IMR-90 (cell line): ENCODE data around the gene FRY. TPM values are rescaled to one million over a fixed set of nuclear protein-coding genes. Genes with fewer than 3 reads are reported as not detected.

Experiments used
- ATAC-seq: fragments of 200-7000 bp; cut with Tn5 transposase; 2 replicates; pipeline ENCODE4 v1.9.1; 2020; ENCODE audit warnings: low read depth, mild to moderate bottlenecking, moderate library complexity
- BruUV-seq: library from RNA; stranded (reverse); fragments of 400-500 nt; replicated peaks from 2 replicates; lab custom pipeline; 2021; lab: Mats Ljungman, UMichigan
- CTCF ChIA-PET: fragments of 300-600 bp; formaldehyde crosslinking; extraction: SDS; loops from one replicate; lab custom pipeline; 2021; ENCODE audit warnings: antibody characterized with exemption; lab: Yijun Ruan, JAX
- POLR2A ChIA-PET: fragments of 300-600 bp; sonication (Branson Sonifier 250); formaldehyde crosslinking; loops from one replicate; lab custom pipeline; 2022; ENCODE audit warnings: antibody characterized with exemption; ENCODE audit not compliant: unreplicated experiment; lab: Charles Lee
- DNase-seq: peaks from one replicate; pipeline ENCODE4 v3.0.0; 2013
- H2AFZ ChIP-seq: replicated peaks from 2 replicates; pipeline ENCODE3; 2013; ENCODE audit warnings: low read length, mild to moderate bottlenecking; ENCODE audit not compliant: poor library complexity
- H2AK5ac ChIP-seq: 2 replicates; pipeline ENCODE4 v1.6.1; 2013; ENCODE audit warnings: low read depth, low read length, inconsistent platforms
- H2AK9ac ChIP-seq: replicated peaks from 2 replicates; pipeline ENCODE3; 2013; ENCODE audit warnings: mild to moderate bottlenecking, low read depth, low read length, moderate library complexity; ENCODE audit not compliant: poor library complexity
- H2BK120ac ChIP-seq: 2 replicates; pipeline ENCODE4 v1.6.1; 2013; ENCODE audit warnings: low read depth, low read length, inconsistent platforms
- H2BK15ac ChIP-seq: 3 replicates; pipeline ENCODE4 v1.6.1; 2013; ENCODE audit warnings: low read depth, low read length, inconsistent platforms
- H2BK20ac ChIP-seq: 2 replicates; pipeline ENCODE4 v1.6.1; 2013; ENCODE audit warnings: low read depth, mild to moderate bottlenecking, inconsistent platforms, low read length, moderate library complexity
- H2BK5ac ChIP-seq: 2 replicates; pipeline ENCODE4 v1.6.1; 2013; ENCODE audit warnings: mild to moderate bottlenecking, low read depth, low read length, inconsistent platforms; ENCODE audit not compliant: poor library complexity, severe bottlenecking
- H3K14ac ChIP-seq: replicated peaks from 2 replicates; pipeline ENCODE4 v1.6.1; 2013; ENCODE audit warnings: low read depth, low read length, inconsistent platforms
- H3K18ac ChIP-seq: 2 replicates; pipeline ENCODE4 v1.6.1; 2013; ENCODE audit warnings: low read depth, low read length, control low read depth
- H3K23ac ChIP-seq: 2 replicates; pipeline ENCODE4 v1.6.1; 2013; ENCODE audit warnings: low read depth, low read length, inconsistent platforms
- H3K27ac ChIP-seq: 2 replicates; pipeline ENCODE4 v1.5.1; 2013; ENCODE audit warnings: mild to moderate bottlenecking, control low read depth, low read length; ENCODE audit not compliant: insufficient read depth
- H3K27me3 ChIP-seq: 2 replicates; pipeline ENCODE4 v1.6.1; 2013; ENCODE audit warnings: low read length; ENCODE audit not compliant: control insufficient read depth, insufficient read depth
- H3K36me3 ChIP-seq: 2 replicates; pipeline ENCODE4 v1.6.1; 2013; ENCODE audit warnings: low read length, mixed read lengths; ENCODE audit not compliant: control insufficient read depth, insufficient read depth
- H3K4ac ChIP-seq: 2 replicates; pipeline ENCODE4 v1.6.1; 2013; ENCODE audit warnings: low read depth, low read length, inconsistent platforms
- H3K4me1 ChIP-seq: 2 replicates; pipeline ENCODE4 v1.6.1; 2013; ENCODE audit warnings: low read length, mixed read lengths; ENCODE audit not compliant: control insufficient read depth, insufficient read depth
- H3K4me2 ChIP-seq: 2 replicates; pipeline ENCODE4 v1.6.1; 2013; ENCODE audit warnings: low read depth, mild to moderate bottlenecking, control low read depth, low read length, moderate library complexity
- H3K4me3 ChIP-seq: 2 replicates; pipeline ENCODE4 v1.5.1; 2013; ENCODE audit warnings: low read depth, mild to moderate bottlenecking, control low read depth, low read length, moderate library complexity; ENCODE audit not compliant: insufficient read depth
- H3K56ac ChIP-seq: 2 replicates; pipeline ENCODE4 v1.6.1; 2013; ENCODE audit warnings: low read length, inconsistent platforms; ENCODE audit not compliant: insufficient read depth; ENCODE audit errors: extremely low read depth
- H3K79me1 ChIP-seq, 2 experiments: 2 replicates each; pipeline ENCODE4 v1.6.1; 2013; ENCODE audit warnings: low read length in 2 of 2, inconsistent platforms in 1 of 2, low read depth in 1 of 2
- H3K9ac ChIP-seq: 2 replicates; pipeline ENCODE4 v1.6.1; 2013; ENCODE audit warnings: low read depth, low read length, control low read depth
- H3K9me1 ChIP-seq: 2 replicates; pipeline ENCODE4 v1.6.1; 2013; ENCODE audit warnings: low read length, inconsistent platforms; ENCODE audit not compliant: insufficient read depth
- H3K9me3 ChIP-seq: 2 replicates; pipeline ENCODE4 v1.6.1; 2013; ENCODE audit warnings: low read length; ENCODE audit not compliant: control insufficient read depth, insufficient read depth
- H4K20me1 ChIP-seq: 2 replicates; pipeline ENCODE4 v1.6.1; 2013; ENCODE audit warnings: low read length, inconsistent platforms; ENCODE audit not compliant: insufficient read depth
- H4K5ac ChIP-seq: 2 replicates; pipeline ENCODE4 v1.6.1; 2013; ENCODE audit warnings: mild to moderate bottlenecking, low read depth, low read length, control low read depth
- H4K8ac ChIP-seq, 2 experiments: 2 replicates each; pipeline ENCODE4 v1.6.1; 2013; ENCODE audit warnings: low read depth in 2 of 2, low read length in 2 of 2, control low read depth in 1 of 2, inconsistent platforms in 1 of 2
- H4K91ac ChIP-seq: 2 replicates; pipeline ENCODE4 v1.6.1; 2013; ENCODE audit warnings: low read depth, low read length, inconsistent platforms; ENCODE audit not compliant: insufficient read depth
- BHLHE40 ChIP-seq: fragments of 150-350 bp; IDR thresholded peaks from 2 replicates; pipeline ENCODE4 v1.6.1; 2016; ENCODE audit warnings: mild to moderate bottlenecking, low read depth, low read length
- CEBPB ChIP-seq: IDR thresholded peaks from 2 replicates; pipeline ENCODE4 v1.6.1; 2012; ENCODE audit warnings: low read depth, low read length, improper control_type of control experiment
- CHD1 ChIP-seq: IDR thresholded peaks from 2 replicates; pipeline ENCODE4 v1.6.1; 2012; ENCODE audit warnings: low read depth, low read length, improper control_type of control experiment
- FOS ChIP-seq: fragments of 150-350 bp; IDR thresholded peaks from 2 replicates; pipeline ENCODE4 v1.6.1; 2016; ENCODE audit warnings: low read depth, low read length
- MAFK ChIP-seq: IDR thresholded peaks from 2 replicates; pipeline ENCODE4 v1.6.1; 2012; ENCODE audit warnings: low read depth, low read length, improper control_type of control experiment
- MAZ ChIP-seq: IDR thresholded peaks from 2 replicates; pipeline ENCODE4 v1.6.1; 2012; ENCODE audit warnings: low read depth, mild to moderate bottlenecking, low read length, improper control_type of control experiment, moderate library complexity, borderline replicate concordance
- NFE2L2 ChIP-seq: fragments of 150-350 bp; IDR thresholded peaks from 2 replicates; pipeline ENCODE4 v1.6.1; 2016; ENCODE audit warnings: low read depth, mild to moderate bottlenecking, low read length
- POLR2A ChIP-seq: IDR thresholded peaks from 2 replicates; pipeline ENCODE4 v1.6.1; 2012; ENCODE audit warnings: mild to moderate bottlenecking, low read depth, low read length
- RAD21 ChIP-seq: IDR thresholded peaks from 2 replicates; pipeline ENCODE4 v1.6.1; 2012; ENCODE audit warnings: low read length, improper control_type of control experiment
- RCOR1 ChIP-seq: IDR thresholded peaks from 2 replicates; pipeline ENCODE4 v1.6.1; 2012; ENCODE audit warnings: mild to moderate bottlenecking, low read length, improper control_type of control experiment; ENCODE audit not compliant: insufficient replicate concordance
- RFX5 ChIP-seq: IDR thresholded peaks from 2 replicates; pipeline ENCODE4 v1.8.0; 2012; ENCODE audit warnings: low read depth, mild to moderate bottlenecking, low read length, moderate library complexity
- SMC3 ChIP-seq: fragments of 150-350 bp; IDR thresholded peaks from 2 replicates; pipeline ENCODE4 v1.6.1; 2016; ENCODE audit warnings: low read depth, mild to moderate bottlenecking, antibody characterized with exemption, low read length, moderate library complexity
- WGBS, 2 experiments: methylation state at CpG; one replicate each; pipeline versions ENCODE4 v1.1.5 to v1.1.7; 2013; ENCODE audit warnings: missing lambda C conversion rate in 2 of 2; ENCODE audit not compliant: insufficient read length in 1 of 2; ENCODE audit errors: extremely low coverage in 2 of 2; 5-methylcytosine and 5-hydroxymethylcytosine counted together
- dilution Hi-C: fragments of 300-500 bp; cut with HindIII; formaldehyde crosslinking; loops from one replicate; pipeline ENCODE4 v1.14.3; 2018; ENCODE audit warnings: low sequenced_read_pairs; ENCODE audit not compliant: unreplicated experiment
- in situ Hi-C: fragments of 300-500 bp; cut with MboI; formaldehyde crosslinking; loops from 3 replicates; pipeline ENCODE4 v1.14.3; 2019; ENCODE audit warnings: low sequenced_read_pairs, inconsistent platforms, mixed read lengths
- intact Hi-C: fragments of 100-400 bp; cut with micrococcal nuclease; formaldehyde crosslinking; loops from 2 replicates; pipeline ENCODE4 v1.10.0; 2022
- polyA plus RNA-seq, 3 experiments: library from polyadenylated mRNA; depleted of rRNA; stranded (reverse); fragments of >200 nt; gene quantifications; 2 replicates each; pipeline ENCODE4 v1.2.3, GENCODE V29; 2012; ENCODE audit warnings: low replicate concordance in 1 of 3
- total RNA-seq: library from RNA; depleted of rRNA; stranded (reverse); fragments of >200 nt; gene quantifications from 2 replicates; pipeline ENCODE4 v1.2.3, GENCODE V29; 2012
- TF ChIP-seq, protein P1 (sequence below): conservative IDR thresholded peaks from 2 replicates; pipeline ENCODE4 v1.5.1; 2012; ENCODE audit warnings: mild to moderate bottlenecking, low read depth, low read length, improper control_type of control experiment
- TF ChIP-seq, protein P2 (sequence below): fragments of 150-350 bp; IDR thresholded peaks from 2 replicates; pipeline ENCODE4 v1.6.1; 2016; ENCODE audit warnings: low read depth, mild to moderate bottlenecking, low read length, moderate library complexity, borderline replicate concordance
- TF ChIP-seq, protein P3 (sequence below): fragments of 150-350 bp; IDR thresholded peaks from 2 replicates; pipeline ENCODE4 v1.6.1; 2017; ENCODE audit warnings: mild to moderate bottlenecking, antibody characterized with exemption, low read length, low read depth

FRY gene
- total and polyA plus RNA-seq, 2 of the 4 experiments (the other 2 are of a cell fraction) = 3.0 to 4.8 TPM

DNA sequence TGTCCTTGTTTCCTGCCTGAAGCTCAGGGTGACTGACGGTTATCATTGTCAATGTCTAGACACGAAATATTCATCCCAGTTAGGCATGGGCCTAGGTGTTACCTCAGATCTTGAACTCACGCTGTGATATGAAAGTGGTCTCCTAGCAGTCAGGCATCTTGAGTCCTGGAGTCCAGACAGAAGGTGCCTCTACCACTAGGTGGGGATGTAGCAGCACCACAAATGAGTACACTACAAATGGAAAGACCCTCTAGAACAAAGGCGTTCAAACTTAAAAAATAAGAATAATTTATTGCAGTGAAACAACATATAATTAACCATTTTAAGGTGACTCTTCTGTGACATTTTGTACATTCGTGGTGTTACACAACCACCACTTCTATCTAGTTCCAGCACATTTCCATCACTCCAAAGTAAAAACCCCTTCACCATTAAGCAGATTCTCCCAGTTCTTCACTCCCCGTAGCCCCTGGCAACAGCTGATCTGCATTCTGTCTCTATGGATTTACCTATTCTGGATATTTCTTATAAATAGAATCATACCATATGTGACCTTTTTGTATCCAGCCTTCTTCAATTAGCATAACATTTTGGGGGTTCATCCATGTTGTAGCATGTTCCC, 11.9 kb upstream of the FRY start:
- 0 out of 3 replicates have a peak overlapping the region, but pooled peaks have one; percentile 72 for H2BK15ac ChIP-seq
- ChIA-PET CTCF (interaction anchor here (0.5 to 1.0 kb wide), 3 partner anchors 18 to 401 kb away, joined by 3 read pairs; no protein-coding TSS in a partner anchor), POLR2A (no interaction called here)
- H3K4me1 ChIP-seq = peaks cover 5% of the 10 kb centered on the region; the same call in 1 of the 2 replicates
- H4K91ac ChIP-seq = no peak overlapping the region
- in situ Hi-C loops = loop anchor here (5.0 to 10.0 kb wide), 2 partner anchors 293 to 555 kb away; no protein-coding TSS in a partner anchor
- WGBS, 2 experiments = no CpG with 5 or more reads among the region's 6 CpGs
- no peak overlapping the region for H4K5ac ChIP-seq
- H3K9me3 ChIP-seq = no peaks in the 10 kb centered on the region
- no peak overlapping the region for H3K4me3 ChIP-seq
- H3K27me3 ChIP-seq = peaks cover 1% of the 10 kb centered on the region; the same call in 1 of the 2 replicates
- no peak overlapping the region for H3K14ac ChIP-seq
- intact Hi-C loops = loop anchor here (1.0 to 5.0 kb wide), 4 partner anchors 109 to 562 kb away; no protein-coding TSS in a partner anchor
- BruUV-seq = no TSS peak
- peak overlapping the region; percentile 95; the same call in 1 of the 2 replicates for H2AK5ac ChIP-seq
- H4K20me1 ChIP-seq = no peaks in the 10 kb centered on the region
- no peak overlapping the region for H2AK9ac ChIP-seq
- no peak overlapping the region for H3K18ac ChIP-seq
- peak overlapping the region; percentile 59; the same call in 1 of the 2 replicates for H2BK120ac ChIP-seq
- no peak overlapping the region for H3K23ac ChIP-seq
- H3K9ac ChIP-seq = no peak overlapping the region
- no peaks in the 10 kb centered on the region for H3K36me3 ChIP-seq
- ATAC-seq (peak; percentile 87), DNase-seq (peak; percentile 81)
- H4K8ac ChIP-seq = peak overlapping the region in 1 of 2 experiments; percentile 79; a peak in 2 of 4 replicates
- dilution Hi-C loops = no loop called here
- H3K27ac ChIP-seq = no peak overlapping the region
- peak overlapping the region; percentile 57 for H2AFZ ChIP-seq
- no peak overlapping the region for H2BK5ac ChIP-seq
- peak overlapping the region; percentile 51; the same call in 1 of the 2 replicates for H3K4ac ChIP-seq
- peaks cover 6% of the 10 kb centered on the region for H3K9me1 ChIP-seq
- no peak overlapping the region for H3K56ac ChIP-seq
- H3K4me2 ChIP-seq = no peak overlapping the region
- H3K79me1 ChIP-seq = no peaks in the 10 kb centered on the region
- peak overlapping the region; percentile 92; the same call in 1 of the 2 replicates for H2BK20ac ChIP-seq
- TF ChIP-seq CHD1 = no peak
- TF ChIP-seq, protein P1, sequence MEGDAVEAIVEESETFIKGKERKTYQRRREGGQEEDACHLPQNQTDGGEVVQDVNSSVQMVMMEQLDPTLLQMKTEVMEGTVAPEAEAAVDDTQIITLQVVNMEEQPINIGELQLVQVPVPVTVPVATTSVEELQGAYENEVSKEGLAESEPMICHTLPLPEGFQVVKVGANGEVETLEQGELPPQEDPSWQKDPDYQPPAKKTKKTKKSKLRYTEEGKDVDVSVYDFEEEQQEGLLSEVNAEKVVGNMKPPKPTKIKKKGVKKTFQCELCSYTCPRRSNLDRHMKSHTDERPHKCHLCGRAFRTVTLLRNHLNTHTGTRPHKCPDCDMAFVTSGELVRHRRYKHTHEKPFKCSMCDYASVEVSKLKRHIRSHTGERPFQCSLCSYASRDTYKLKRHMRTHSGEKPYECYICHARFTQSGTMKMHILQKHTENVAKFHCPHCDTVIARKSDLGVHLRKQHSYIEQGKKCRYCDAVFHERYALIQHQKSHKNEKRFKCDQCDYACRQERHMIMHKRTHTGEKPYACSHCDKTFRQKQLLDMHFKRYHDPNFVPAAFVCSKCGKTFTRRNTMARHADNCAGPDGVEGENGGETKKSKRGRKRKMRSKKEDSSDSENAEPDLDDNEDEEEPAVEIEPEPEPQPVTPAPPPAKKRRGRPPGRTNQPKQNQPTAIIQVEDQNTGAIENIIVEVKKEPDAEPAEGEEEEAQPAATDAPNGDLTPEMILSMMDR = peak; percentile 84
- no peak for TF ChIP-seq NFE2L2
- TF ChIP-seq FOS = no peak
- TF ChIP-seq RCOR1 = no peak
- TF ChIP-seq BHLHE40 = no peak
- peak; percentile 74 for TF ChIP-seq SMC3
- no peak for TF ChIP-seq POLR2A
- TF ChIP-seq, protein P2, sequence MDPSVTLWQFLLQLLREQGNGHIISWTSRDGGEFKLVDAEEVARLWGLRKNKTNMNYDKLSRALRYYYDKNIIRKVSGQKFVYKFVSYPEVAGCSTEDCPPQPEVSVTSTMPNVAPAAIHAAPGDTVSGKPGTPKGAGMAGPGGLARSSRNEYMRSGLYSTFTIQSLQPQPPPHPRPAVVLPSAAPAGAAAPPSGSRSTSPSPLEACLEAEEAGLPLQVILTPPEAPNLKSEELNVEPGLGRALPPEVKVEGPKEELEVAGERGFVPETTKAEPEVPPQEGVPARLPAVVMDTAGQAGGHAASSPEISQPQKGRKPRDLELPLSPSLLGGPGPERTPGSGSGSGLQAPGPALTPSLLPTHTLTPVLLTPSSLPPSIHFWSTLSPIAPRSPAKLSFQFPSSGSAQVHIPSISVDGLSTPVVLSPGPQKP = no peak
- no peak for TF ChIP-seq MAFK
- TF ChIP-seq RAD21 = peak; percentile 82
- no peak for TF ChIP-seq MAZ
- TF ChIP-seq, protein P3, sequence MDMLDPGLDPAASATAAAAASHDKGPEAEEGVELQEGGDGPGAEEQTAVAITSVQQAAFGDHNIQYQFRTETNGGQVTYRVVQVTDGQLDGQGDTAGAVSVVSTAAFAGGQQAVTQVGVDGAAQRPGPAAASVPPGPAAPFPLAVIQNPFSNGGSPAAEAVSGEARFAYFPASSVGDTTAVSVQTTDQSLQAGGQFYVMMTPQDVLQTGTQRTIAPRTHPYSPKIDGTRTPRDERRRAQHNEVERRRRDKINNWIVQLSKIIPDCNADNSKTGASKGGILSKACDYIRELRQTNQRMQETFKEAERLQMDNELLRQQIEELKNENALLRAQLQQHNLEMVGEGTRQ = no peak
- no peak for TF ChIP-seq CEBPB
- no peak for TF ChIP-seq RFX5
